HepG2 (cell line): ENCODE results near the gene CIAO2A. TPM values are rescaled to one million over a fixed set of nuclear protein-coding genes. Genes with fewer than 3 reads are reported as not detected.

ENCODE experiments used
- ATAC-seq: fragments of 200-7000 bp; cut with Tn5 transposase; 3 replicates; pipeline ENCODE4 v1.9.1; 2020; ENCODE audit warnings: mild to moderate bottlenecking, moderate library complexity
- BruUV-seq: library from RNA; stranded (reverse); fragments of 400-500 nt; replicated peaks from 2 replicates; lab custom pipeline; 2021; lab: Mats Ljungman, UMichigan
- CTCF ChIA-PET: fragments of 300-600 bp; formaldehyde crosslinking; extraction: SDS; loops from one replicate; lab custom pipeline; 2021; ENCODE audit warnings: low total read pairs, inconsistent platforms, low intra/inter-chr PET ratio; lab: Yijun Ruan, JAX
- POLR2A ChIA-PET: fragments of 350-600 bp; sonication (Branson Sonifier 250); formaldehyde crosslinking; loops from one replicate; lab custom pipeline; 2020; ENCODE audit warnings: antibody characterized with exemption, inconsistent platforms; lab: Yijun Ruan, JAX
- DNase-seq: peaks from one replicate; pipeline ENCODE4 v3.0.0-alpha.2; 2015; ENCODE audit warnings: low spot score
- FAIRE-seq: peaks from 3 replicates; lab custom pipeline; 2011; peaks lifted over from hg19 to GRCh38; lab: Jason Lieb, UNC
- H2AFZ ChIP-seq: one replicate; pipeline ENCODE4 v1.6.1; 2011; ENCODE audit warnings: low read length, inconsistent platforms
- H3K27ac ChIP-seq: fragments of 300-600 bp; 3 replicates; pipeline ENCODE4 v1.8.0; 2011; ENCODE audit warnings: mixed run types, mild to moderate bottlenecking, mixed read lengths, low read length, inconsistent platforms; ENCODE audit not compliant: insufficient read depth; ENCODE audit errors: extremely low read length
- H3K27me3 ChIP-seq, 2 experiments: fragments of 200-600 bp in 1 of 2; 2 replicates in 1 of 2; 3 replicates in 1 of 2; pipeline versions ENCODE4 v1.6.0 to v1.8.0; 2011; ENCODE audit warnings: low read length in 2 of 2, mild to moderate bottlenecking in 2 of 2, moderate library complexity in 2 of 2, inconsistent platforms in 1 of 2; ENCODE audit not compliant: insufficient read depth in 2 of 2, control insufficient read depth in 1 of 2
- H3K36me3 ChIP-seq, 2 experiments: fragments of 200-600 bp in 1 of 2; replicated peaks in 1 of 2; 2 replicates in 1 of 2; 3 replicates in 1 of 2; pipeline versions ENCODE4 v1.5.1 to v1.8.0; 2011; ENCODE audit warnings: low read length in 2 of 2, inconsistent platforms in 1 of 2; ENCODE audit not compliant: insufficient read depth in 2 of 2, control insufficient read depth in 1 of 2
- H3K4me1 ChIP-seq: 2 replicates; pipeline ENCODE4 v1.5.1; 2012; ENCODE audit warnings: low read length, inconsistent platforms; ENCODE audit not compliant: insufficient read depth
- H3K4me2 ChIP-seq: 2 replicates; pipeline ENCODE4 v1.6.0; 2011; ENCODE audit warnings: low read depth, low read length, inconsistent platforms
- H3K4me3 ChIP-seq, 3 experiments: fragments of 200-600 bp in 1 of 3; sonication (generic), shearing (Covaris generic) in 1 of 3; replicated peaks in 1 of 3; 2 replicates each; pipeline ENCODE4 v1.5.1; 2011 to 2016; ENCODE audit warnings: low read length in 3 of 3, inconsistent platforms in 2 of 3, low read depth in 2 of 3, mild to moderate bottlenecking in 2 of 3, control low read depth in 1 of 3, mixed read lengths in 1 of 3; ENCODE audit not compliant: insufficient read depth in 1 of 3
- H3K79me2 ChIP-seq: one replicate; pipeline ENCODE4 v1.6.1; 2011; ENCODE audit warnings: low read length, inconsistent platforms; ENCODE audit not compliant: insufficient read depth
- H3K9ac ChIP-seq: 2 replicates; pipeline ENCODE4 v1.6.0; 2011; ENCODE audit warnings: mild to moderate bottlenecking, low read depth, low read length, inconsistent platforms; ENCODE audit not compliant: insufficient read depth
- H3K9me3 ChIP-seq: 2 replicates; pipeline ENCODE4 v1.5.1; 2012; ENCODE audit warnings: mild to moderate bottlenecking, low read length
- H4K20me1 ChIP-seq: 2 replicates; pipeline ENCODE4 v1.6.0; 2011; ENCODE audit warnings: inconsistent platforms, mild to moderate bottlenecking, low read length, moderate library complexity; ENCODE audit not compliant: insufficient read depth
- MLLT10 ChIP-seq: sonication (generic); formaldehyde crosslinking; IDR thresholded peaks from 2 replicates; pipeline ENCODE4 v1.4.0; 2020; ENCODE audit warnings: missing genetic modification reagents
- MXD4 ChIP-seq: IDR thresholded peaks from 2 replicates; pipeline ENCODE4 v1.6.1; 2016; ENCODE audit warnings: mild to moderate bottlenecking, missing biosample characterization, missing genetic modification reagents
- RBM22 ChIP-seq: fragments of 200-400 bp; formaldehyde crosslinking; optimal IDR thresholded peaks from 2 replicates; pipeline ENCODE3; 2017; ENCODE audit warnings: mild to moderate bottlenecking, low read length, moderate library complexity
- RFX1 ChIP-seq: fragments of 450-650 bp; IDR thresholded peaks from 2 replicates; pipeline ENCODE4 v1.6.1; 2017
- TCF7L2 ChIP-seq: IDR thresholded peaks from 2 replicates; pipeline ENCODE4 v1.6.1; 2011; ENCODE audit warnings: mild to moderate bottlenecking, low read depth, low read length, moderate library complexity
- ZBTB21 ChIP-seq: sonication (generic); formaldehyde crosslinking; IDR thresholded peaks from 2 replicates; pipeline ENCODE4 v1.4.0; 2020; ENCODE audit warnings: missing genetic modification reagents
- ZEB1 ChIP-seq: IDR thresholded peaks from 2 replicates; pipeline ENCODE4 v1.6.1; 2012; ENCODE audit warnings: mild to moderate bottlenecking, low read depth, inconsistent platforms; ENCODE audit not compliant: insufficient replicate concordance
- ZNF280D ChIP-seq: sonication (generic); formaldehyde crosslinking; IDR thresholded peaks from 2 replicates; pipeline ENCODE4 v1.5.1; 2020; ENCODE audit warnings: mild to moderate bottlenecking, missing genetic modification reagents
- ZNF792 ChIP-seq: IDR thresholded peaks from 2 replicates; pipeline ENCODE4 v1.6.1; 2016
- WGBS: methylation state at CpG from one replicate; pipeline ENCODE4 v1.1.6; 2017; ENCODE audit warnings: low lambda C conversion rate; 5-methylcytosine and 5-hydroxymethylcytosine counted together
- in situ Hi-C: cut with HindIII; loops from 2 replicates; pipeline ENCODE4 v1.10.0; 2017; ENCODE audit warnings: low pct_unique_long_range_greater_than_20kb; ENCODE audit not compliant: extremely low pct_ligation_motif_present
- intact Hi-C: fragments of 100-400 bp; cut with micrococcal nuclease; formaldehyde crosslinking; loops from one replicate; pipeline ENCODE4 v1.10.0; 2022; ENCODE audit not compliant: unreplicated experiment
- polyA plus RNA-seq, 8 experiments: library from polyadenylated mRNA; depleted of rRNA in 3 of 8; stranded (reverse) in 7 of 8; unstranded in 1 of 8; fragments of >200 nt; fragmentation: Illumina TruSeq in 4 of 8; extraction: Trizol in 4 of 8; gene quantifications; 2 replicates each; pipeline versions ENCODE4 v1.2.1 to v1.2.3, GENCODE V29; 2011 to 2016; ENCODE audit warnings: low read depth in 4 of 8, missing spikeins in 1 of 8, mixed read lengths in 1 of 8; ENCODE audit not compliant: insufficient read depth in 1 of 8
- total RNA-seq, 5 experiments: library from RNA; depleted of rRNA; stranded (reverse); fragments of >200 nt; fragmentation: Illumina TruSeq; extraction: Trizol; gene quantifications; 2 replicates each; pipeline ENCODE4 v1.2.3, GENCODE V29; 2016; ENCODE audit warnings: low read depth in 1 of 5
- TF ChIP-seq, protein P1 (sequence below): IDR thresholded peaks from 2 replicates; pipeline ENCODE4 v1.6.1; 2016; ENCODE audit warnings: mild to moderate bottlenecking
- TF ChIP-seq, protein P2 (sequence below): sonication (generic); formaldehyde crosslinking; IDR thresholded peaks from 2 replicates; pipeline ENCODE4; 2020; ENCODE audit warnings: missing genetic modification reagents, mild to moderate bottlenecking, borderline replicate concordance
- TF ChIP-seq, protein P3 (sequence below): sonication (generic); formaldehyde crosslinking; IDR thresholded peaks from 2 replicates; pipeline ENCODE4 v1.8.1; 2023; ENCODE audit warnings: missing genetic modification reagents, mild to moderate bottlenecking, borderline replicate concordance

The CIAO2A gene
- total and polyA plus RNA-seq, 2 of the 13 experiments (the other 11 are each of a cell fraction or from before 2014, with no cell fraction given), result 83.0 to 100 TPM

GRCh38 chr15:64030123-64030522 lies 63.5 kb downstream of the CIAO2A start:
- Histone ChIP-seq H3K4me1 (no peaks in the 10 kb centered on the region), H3K27ac (no peak overlapping the region), H3K27me3 (peaks cover 0 to 1% of the 10 kb centered on the region in 2 experiments; a peak in 1 of 5 replicates), H3K9me3 (no peaks in the 10 kb centered on the region), H3K9ac (no peak overlapping the region), H3K36me3 (no peaks in the 10 kb centered on the region), H3K4me3 (no peak overlapping the region), H4K20me1 (no peaks in the 10 kb centered on the region), H3K4me2 (no peak overlapping the region), H2AFZ (no peak overlapping the region), H3K79me2 (no peaks in the 10 kb centered on the region)
- no peak for ATAC-seq
- 61% methylated on average over 4 of the region's 4 CpGs for WGBS
- FAIRE-seq, result no peak
- ChIA-PET POLR2A (no interaction called here), CTCF (no interaction called here)
- intact Hi-C loops (no loop called here), in situ Hi-C loops (no loop called here)
- no peak for TF ChIP-seq ZEB1
- no peak for TF ChIP-seq RFX1
- TF ChIP-seq TCF7L2, result no peak
- no peak for TF ChIP-seq MXD4 (CRISPR knock-in tag)
- TF ChIP-seq ZNF280D, result no peak
- no peak for TF ChIP-seq MLLT10
- TF ChIP-seq, protein P1, sequence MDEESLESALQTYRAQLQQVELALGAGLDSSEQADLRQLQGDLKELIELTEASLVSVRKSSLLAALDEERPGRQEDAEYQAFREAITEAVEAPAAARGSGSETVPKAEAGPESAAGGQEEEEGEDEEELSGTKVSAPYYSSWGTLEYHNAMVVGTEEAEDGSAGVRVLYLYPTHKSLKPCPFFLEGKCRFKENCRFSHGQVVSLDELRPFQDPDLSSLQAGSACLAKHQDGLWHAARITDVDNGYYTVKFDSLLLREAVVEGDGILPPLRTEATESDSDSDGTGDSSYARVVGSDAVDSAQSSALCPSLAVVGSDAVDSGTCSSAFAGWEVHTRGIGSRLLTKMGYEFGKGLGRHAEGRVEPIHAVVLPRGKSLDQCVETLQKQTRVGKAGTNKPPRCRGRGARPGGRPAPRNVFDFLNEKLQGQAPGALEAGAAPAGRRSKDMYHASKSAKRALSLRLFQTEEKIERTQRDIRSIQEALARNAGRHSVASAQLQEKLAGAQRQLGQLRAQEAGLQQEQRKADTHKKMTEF (CRISPR knock-in tag), result no peak
- TF ChIP-seq, protein P2, sequence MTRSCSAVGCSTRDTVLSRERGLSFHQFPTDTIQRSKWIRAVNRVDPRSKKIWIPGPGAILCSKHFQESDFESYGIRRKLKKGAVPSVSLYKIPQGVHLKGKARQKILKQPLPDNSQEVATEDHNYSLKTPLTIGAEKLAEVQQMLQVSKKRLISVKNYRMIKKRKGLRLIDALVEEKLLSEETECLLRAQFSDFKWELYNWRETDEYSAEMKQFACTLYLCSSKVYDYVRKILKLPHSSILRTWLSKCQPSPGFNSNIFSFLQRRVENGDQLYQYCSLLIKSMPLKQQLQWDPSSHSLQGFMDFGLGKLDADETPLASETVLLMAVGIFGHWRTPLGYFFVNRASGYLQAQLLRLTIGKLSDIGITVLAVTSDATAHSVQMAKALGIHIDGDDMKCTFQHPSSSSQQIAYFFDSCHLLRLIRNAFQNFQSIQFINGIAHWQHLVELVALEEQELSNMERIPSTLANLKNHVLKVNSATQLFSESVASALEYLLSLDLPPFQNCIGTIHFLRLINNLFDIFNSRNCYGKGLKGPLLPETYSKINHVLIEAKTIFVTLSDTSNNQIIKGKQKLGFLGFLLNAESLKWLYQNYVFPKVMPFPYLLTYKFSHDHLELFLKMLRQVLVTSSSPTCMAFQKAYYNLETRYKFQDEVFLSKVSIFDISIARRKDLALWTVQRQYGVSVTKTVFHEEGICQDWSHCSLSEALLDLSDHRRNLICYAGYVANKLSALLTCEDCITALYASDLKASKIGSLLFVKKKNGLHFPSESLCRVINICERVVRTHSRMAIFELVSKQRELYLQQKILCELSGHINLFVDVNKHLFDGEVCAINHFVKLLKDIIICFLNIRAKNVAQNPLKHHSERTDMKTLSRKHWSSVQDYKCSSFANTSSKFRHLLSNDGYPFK, result no peak
- no peak for TF ChIP-seq ZBTB21 (CRISPR knock-in tag)
- TF ChIP-seq ZNF792 (CRISPR knock-in tag), result no peak
- TF ChIP-seq RBM22, result no peak
- TF ChIP-seq, protein P3, sequence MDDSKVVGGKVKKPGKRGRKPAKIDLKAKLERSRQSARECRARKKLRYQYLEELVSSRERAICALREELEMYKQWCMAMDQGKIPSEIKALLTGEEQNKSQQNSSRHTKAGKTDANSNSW (CRISPR knock-in tag), result no peak
- DNase-seq, result no peak
- no TSS peak for BruUV-seq
